GM12878 (cell line): ENCODE data around the gene ILKAP. TPM values are rescaled to one million over a fixed set of nuclear protein-coding genes. Genes with fewer than 3 reads are reported as not detected.

Source experiments
- ATAC-seq: fragments of 200-7000 bp; cut with Tn5 transposase; 3 replicates; pipeline ENCODE4 v1.9.1; 2020; ENCODE audit warnings: mild to moderate bottlenecking, moderate library complexity
- BruUV-seq: library from RNA; stranded (reverse); fragments of 400-500 nt; replicated peaks from 2 replicates; lab custom pipeline; 2021; lab: Mats Ljungman, UMichigan
- CTCF ChIA-PET: fragments of 300-600 bp; sonication (Branson Sonifier 250); formaldehyde crosslinking; extraction: SDS; loops from one replicate; lab custom pipeline; 2021; ENCODE audit warnings: inconsistent platforms; lab: Yijun Ruan, JAX
- POLR2A ChIA-PET: fragments of 350-600 bp; formaldehyde crosslinking; extraction: SDS; loops from one replicate; lab custom pipeline; 2021; ENCODE audit warnings: inconsistent platforms; lab: Charles Lee
- RAD21 ChIA-PET: fragments of 300-600 bp; sonication (Branson Sonifier 250); formaldehyde crosslinking; loops from one replicate; lab custom pipeline; 2023; ENCODE audit warnings: antibody characterized with exemption; ENCODE audit not compliant: unreplicated experiment; lab: Charles Lee
- SMC1A ChIA-PET: fragments of 300-600 bp; sonication (Branson Sonifier 250); formaldehyde crosslinking; loops from one replicate; lab custom pipeline; 2023; ENCODE audit not compliant: unreplicated experiment, uncharacterized antibody; lab: Charles Lee
- DNase-seq: peaks from one replicate; pipeline ENCODE4 v3.0.0-alpha.2; 2011; ENCODE audit warnings: low read depth, low spot score
- FAIRE-seq: peaks from 3 replicates; lab custom pipeline; 2011; peaks lifted over from hg19 to GRCh38; lab: Jason Lieb, UNC
- H2AFZ ChIP-seq: 2 replicates; pipeline ENCODE4 v1.6.0; 2011; ENCODE audit warnings: low read depth, low read length, control low read depth; ENCODE audit not compliant: control insufficient read depth
- H3K27ac ChIP-seq: 2 replicates; pipeline ENCODE4 v1.5.1; 2011; ENCODE audit warnings: control low read depth; ENCODE audit not compliant: control insufficient read depth, insufficient read depth
- H3K27me3 ChIP-seq, 2 experiments: replicated peaks in 1 of 2; 2 replicates each; pipeline versions ENCODE4 v1.6.0 to v1.6.1; 2011; ENCODE audit warnings: low read length in 1 of 2; ENCODE audit not compliant: control insufficient read depth in 2 of 2, insufficient read depth in 2 of 2
- H3K36me3 ChIP-seq, 2 experiments: 2 replicates each; pipeline ENCODE4 v1.5.1; 2011; ENCODE audit warnings: low read length in 1 of 2; ENCODE audit not compliant: control insufficient read depth in 2 of 2, insufficient read depth in 2 of 2
- H3K4me1 ChIP-seq: 2 replicates; pipeline ENCODE4 v1.6.1; 2011; ENCODE audit warnings: mild to moderate bottlenecking, low read length, moderate library complexity, mixed read lengths; ENCODE audit not compliant: control insufficient read depth, insufficient read depth
- H3K4me2 ChIP-seq: 2 replicates; pipeline ENCODE4 v1.6.0; 2011; ENCODE audit warnings: control low read depth; ENCODE audit not compliant: control insufficient read depth, insufficient read depth
- H3K4me3 ChIP-seq: fragments of 200-600 bp; sonication (generic); 2 replicates; pipeline ENCODE4 v1.5.1; 2016
- H3K79me2 ChIP-seq: 2 replicates; pipeline ENCODE4 v1.6.0; 2011; ENCODE audit warnings: low read length; ENCODE audit not compliant: control insufficient read depth, insufficient read depth
- H3K9ac ChIP-seq: 2 replicates; pipeline ENCODE4 v1.8.0; 2011; ENCODE audit warnings: low read length, control low read depth, mixed read lengths; ENCODE audit not compliant: control insufficient read depth, insufficient read depth
- H3K9me3 ChIP-seq: replicated peaks from 3 replicates; pipeline ENCODE4 v1.5.1; 2011; ENCODE audit warnings: mild to moderate bottlenecking, low read length; ENCODE audit not compliant: control insufficient read depth, insufficient read depth
- H4K20me1 ChIP-seq: 2 replicates; pipeline ENCODE4 v1.6.0; 2011; ENCODE audit not compliant: control insufficient read depth, insufficient read depth
- CEBPZ ChIP-seq: fragments of 150-350 bp; IDR thresholded peaks from 2 replicates; pipeline ENCODE4 v1.6.1; 2016; ENCODE audit warnings: low read depth, low read length
- DPF2 ChIP-seq: fragments of 450-650 bp; IDR thresholded peaks from 2 replicates; pipeline ENCODE4 v1.6.1; 2017; ENCODE audit warnings: mild to moderate bottlenecking
- EZH2 ChIP-seq: IDR thresholded peaks from 2 replicates; pipeline ENCODE4 v1.6.1; 2012; ENCODE audit warnings: low read depth, mild to moderate bottlenecking, control low read depth, inconsistent platforms, low read length, borderline replicate concordance; ENCODE audit not compliant: control insufficient read depth
- GATAD2B ChIP-seq: fragments of 450-650 bp; conservative IDR thresholded peaks from 2 replicates; pipeline ENCODE4 v1.6.1; 2017; ENCODE audit warnings: low read depth, mild to moderate bottlenecking, moderate library complexity
- IKZF1 ChIP-seq: fragments of 450-650 bp; conservative IDR thresholded peaks from 2 replicates; pipeline ENCODE4 v1.6.1; 2017; ENCODE audit warnings: antibody characterized with exemption, mild to moderate bottlenecking
- IKZF2 ChIP-seq, 2 experiments: fragments of 450-650 bp; IDR thresholded peaks; 2 replicates each; pipeline ENCODE4 v1.6.1; 2017; ENCODE audit warnings: mild to moderate bottlenecking in 2 of 2, moderate library complexity in 2 of 2
- IRF4 ChIP-seq: IDR thresholded peaks from 2 replicates; pipeline ENCODE4 v1.6.1; 2011; ENCODE audit warnings: low read depth, low read length
- MAX ChIP-seq: IDR thresholded peaks from 2 replicates; pipeline ENCODE4 v1.6.1; 2012; ENCODE audit warnings: low read depth, low read length, improper control_type of control experiment
- MXI1 ChIP-seq: fragments of 150-350 bp; IDR thresholded peaks from 2 replicates; pipeline ENCODE4 v1.6.1; 2011; ENCODE audit warnings: low read depth, mild to moderate bottlenecking, inconsistent platforms, low read length, improper control_type of control experiment
- NFIC ChIP-seq: IDR thresholded peaks from 2 replicates; pipeline ENCODE4 v1.6.1; 2012; ENCODE audit warnings: low read depth, mild to moderate bottlenecking, inconsistent platforms, low read length, moderate library complexity
- POLR2AphosphoS2 ChIP-seq: IDR thresholded peaks from 2 replicates; pipeline ENCODE4 v1.6.1; 2011; ENCODE audit warnings: low read depth, mild to moderate bottlenecking, low read length, improper control_type of control experiment, moderate library complexity
- POLR2AphosphoS5 ChIP-seq: IDR thresholded peaks from 2 replicates; pipeline ENCODE4 v1.6.1; 2011; ENCODE audit warnings: mild to moderate bottlenecking, low read length, inconsistent platforms
- RAD21 ChIP-seq: IDR thresholded peaks from 2 replicates; pipeline ENCODE4 v1.6.1; 2011; ENCODE audit warnings: mild to moderate bottlenecking, low read depth, low read length, moderate library complexity; ENCODE audit not compliant: insufficient read depth
- SIN3A ChIP-seq: IDR thresholded peaks from 2 replicates; pipeline ENCODE4 v1.6.1; 2012; ENCODE audit warnings: low read depth, low read length, improper control_type of control experiment
- SREBF2 ChIP-seq: IDR thresholded peaks from 2 replicates; pipeline ENCODE4 v1.6.1; 2012; ENCODE audit warnings: mild to moderate bottlenecking, low read length
- USF1 ChIP-seq: IDR thresholded peaks from 2 replicates; pipeline ENCODE4 v1.6.1; 2011; ENCODE audit warnings: borderline replicate concordance, low read depth, mild to moderate bottlenecking, moderate library complexity, mixed read lengths, low read length; ENCODE audit not compliant: insufficient read depth; ENCODE audit errors: extremely low read length
- ZNF384 ChIP-seq: IDR thresholded peaks from 2 replicates; pipeline ENCODE4 v1.6.1; 2012; ENCODE audit warnings: low read depth, mild to moderate bottlenecking, low read length, improper control_type of control experiment, borderline replicate concordance
- ZNF622 ChIP-seq: fragments of 450-650 bp; IDR thresholded peaks from 2 replicates; pipeline ENCODE4 v1.6.1; 2017; ENCODE audit warnings: mild to moderate bottlenecking, inconsistent platforms
- ZSCAN29 ChIP-seq: fragments of 450-650 bp; IDR thresholded peaks from 2 replicates; pipeline ENCODE4 v1.6.1; 2017; ENCODE audit warnings: mild to moderate bottlenecking, moderate library complexity
- WGBS: methylation state at CpG from one replicate; pipeline ENCODE4 v1.1.6; 2016; ENCODE audit warnings: low lambda C conversion rate; ENCODE audit not compliant: insufficient replicate concordance, insufficient coverage; ENCODE audit errors: missing lambda C conversion rate; 5-methylcytosine and 5-hydroxymethylcytosine counted together
- in situ Hi-C: fragments of 300-500 bp; cut with MboI; formaldehyde crosslinking; loops from 9 replicates; pipeline ENCODE4 v1.14.3; 2018; ENCODE audit warnings: mixed read lengths
- intact Hi-C: fragments of 100-400 bp; cut with micrococcal nuclease; formaldehyde crosslinking; loops from one replicate; pipeline ENCODE4 v1.14.2; 2022; ENCODE audit not compliant: unreplicated experiment
- polyA plus RNA-seq, 11 experiments: library from polyadenylated mRNA; depleted of rRNA in 4 of 11; unstranded in 6 of 11; stranded (reverse) in 5 of 11; fragments of >200 nt; fragmentation: Nextera tagmentation in 4 of 11; fragmentation: Illumina TruSeq in 1 of 11; extraction: Ambion mirVana in 4 of 11; extraction: Trizol in 1 of 11; gene quantifications; 1 replicate in 1 of 11; 2 replicates in 10 of 11; pipeline versions ENCODE4 v1.2.1 to v1.2.3, GENCODE V29; 2011 to 2016; ENCODE audit warnings: inconsistent platforms in 2 of 11, missing spikeins in 2 of 11, low read depth in 1 of 11
- total RNA-seq, 4 experiments: library from RNA; depleted of rRNA in 3 of 4; stranded (reverse); fragments of >200 nt in 3 of 4; fragmentation: Illumina TruSeq in 1 of 4; extraction: Trizol in 1 of 4; gene quantifications; 2 replicates each; pipeline versions ENCODE4 v1.2.1 to v1.2.3, GENCODE V29; 2013 to 2021

ILKAP gene
- total and polyA plus RNA-seq, 10 of the 15 experiments (the other 5 are each of a cell fraction or from before 2014, with no cell fraction given) = 4.2 to 65.3 (median 37.3) TPM

- no peak for TF ChIP-seq USF1
- no peak for TF ChIP-seq NFIC
- no peak for TF ChIP-seq MAX
- no peak for TF ChIP-seq POLR2AphosphoS2
- no peak for TF ChIP-seq DPF2
- no peak for TF ChIP-seq IKZF2 (IDR thresholded peaks at IDR 0.05)
- TF ChIP-seq IRF4 = no peak
- TF ChIP-seq IKZF1 = no peak
- TF ChIP-seq ZNF622 = no peak
- TF ChIP-seq, all 136 proteins: peak for 0
Observed at GRCh38 chr2:238172439-238172838, 31.1 kb downstream of the ILKAP start (continued).

GRCh38 chr2:238171575-238172187, 31.8 kb downstream of the ILKAP start:
- intact Hi-C loops = no loop called here
- H4K20me1 ChIP-seq = no peaks in the 10 kb centered on the region; the same call in 1 of the 2 replicates
- no peak for TF ChIP-seq RAD21
- no peak for TF ChIP-seq GATAD2B
- TF ChIP-seq CEBPZ = no peak
- no peak for TF ChIP-seq SIN3A
- no peak for TF ChIP-seq ZNF384
- no peak for TF ChIP-seq POLR2AphosphoS5
- no peak for TF ChIP-seq ZSCAN29
- no peak for TF ChIP-seq MXI1
- no peak for TF ChIP-seq SREBF2
- TF ChIP-seq EZH2 = no peak
- ChIA-PET SMC1A (no interaction called here), POLR2A (no interaction called here), RAD21 (interaction anchor here (1.2 kb wide), 1 partner anchor 92 kb away, joined by 4 read pairs; no protein-coding TSS in a partner anchor), CTCF (no interaction called here)
- DNase-seq (no peak), FAIRE-seq (no peak), ATAC-seq (no peak)
- H3K4me3 ChIP-seq = no peak overlapping the region
- no peaks in the 10 kb centered on the region for H3K79me2 ChIP-seq
- no peak overlapping the region for H2AFZ ChIP-seq
- no TSS peak for BruUV-seq
- H3K4me1 ChIP-seq = no peaks in the 10 kb centered on the region
- 96% methylated on average over 9 of the region's 9 CpGs for WGBS
- peaks cover 10 to 28% of the 10 kb centered on the region in 2 experiments for H3K36me3 ChIP-seq
- H3K27me3 ChIP-seq = no peaks in the 10 kb centered on the region
- in situ Hi-C loops = no loop called here
- no peaks in the 10 kb centered on the region for H3K9me3 ChIP-seq
- H3K9ac ChIP-seq = no peak overlapping the region
- no peak overlapping the region for H3K27ac ChIP-seq
- no peak overlapping the region for H3K4me2 ChIP-seq
